Measurements from ENCODE around the gene TMEM89.

DNA sequence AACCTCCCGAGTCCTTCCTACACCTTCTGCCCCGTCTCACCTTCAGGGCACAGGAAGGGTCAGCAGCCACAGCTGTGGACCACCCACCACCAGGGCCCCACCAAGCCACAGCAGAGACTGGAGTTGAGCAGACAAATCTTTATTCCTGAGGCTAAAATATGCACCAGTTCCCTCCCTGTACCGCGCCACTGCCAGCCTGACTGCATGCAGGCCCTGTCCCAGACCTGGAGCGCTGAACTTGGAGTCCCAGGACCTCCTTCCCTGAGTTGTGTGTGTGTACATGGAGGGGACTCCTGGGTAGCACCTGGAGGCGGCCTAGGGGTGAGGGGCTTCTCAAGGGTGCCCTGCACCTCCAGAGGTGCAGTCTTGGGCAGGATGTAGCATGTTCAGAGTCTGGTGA lies 4.0 kb upstream of the TMEM89 start:
- TF ChIP-seq POLR2A (IDR thresholded peaks at IDR 0.05) (no peak), POLR2AphosphoS5 (IDR thresholded peaks at IDR 0.05) (no peak)
- TF ChIP-seq, protein P1, sequence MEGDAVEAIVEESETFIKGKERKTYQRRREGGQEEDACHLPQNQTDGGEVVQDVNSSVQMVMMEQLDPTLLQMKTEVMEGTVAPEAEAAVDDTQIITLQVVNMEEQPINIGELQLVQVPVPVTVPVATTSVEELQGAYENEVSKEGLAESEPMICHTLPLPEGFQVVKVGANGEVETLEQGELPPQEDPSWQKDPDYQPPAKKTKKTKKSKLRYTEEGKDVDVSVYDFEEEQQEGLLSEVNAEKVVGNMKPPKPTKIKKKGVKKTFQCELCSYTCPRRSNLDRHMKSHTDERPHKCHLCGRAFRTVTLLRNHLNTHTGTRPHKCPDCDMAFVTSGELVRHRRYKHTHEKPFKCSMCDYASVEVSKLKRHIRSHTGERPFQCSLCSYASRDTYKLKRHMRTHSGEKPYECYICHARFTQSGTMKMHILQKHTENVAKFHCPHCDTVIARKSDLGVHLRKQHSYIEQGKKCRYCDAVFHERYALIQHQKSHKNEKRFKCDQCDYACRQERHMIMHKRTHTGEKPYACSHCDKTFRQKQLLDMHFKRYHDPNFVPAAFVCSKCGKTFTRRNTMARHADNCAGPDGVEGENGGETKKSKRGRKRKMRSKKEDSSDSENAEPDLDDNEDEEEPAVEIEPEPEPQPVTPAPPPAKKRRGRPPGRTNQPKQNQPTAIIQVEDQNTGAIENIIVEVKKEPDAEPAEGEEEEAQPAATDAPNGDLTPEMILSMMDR (IDR thresholded peaks at IDR 0.05) = no peak
